Measurements from ENCODE around the gene ASL. TPM values are rescaled to one million over a fixed set of nuclear protein-coding genes. Genes with fewer than 3 reads are reported as not detected.
"Not testable (repeated sequence)": the region's sequence is repeated elsewhere in the genome, so short reads cannot be mapped to it uniquely, and the experiment has no call there.

ASL gene
- polyA plus RNA-seq, 12 donors, result 6.9 to 23.4 (median 10.2) TPM; not detected in 1

GRCh38 chr7:66116680-66117420 is 41.2 kb downstream of the ASL start:
- DNase-seq, result not testable (repeated sequence)

GRCh38 chr7:66118603-66119002 is 43.0 kb downstream of the ASL start:
- no peak for DNase-seq

- no peak for DNase-seq
Measured at GRCh38 chr7:66119245-66119850, 43.7 kb downstream of the ASL start.

- DNase-seq, result no peak
Measured at GRCh38 chr7:66123175-66123528, 47.5 kb downstream of the ASL start.

GRCh38 chr7:66124569-66124861 is 48.9 kb downstream of the ASL start:
- not testable (repeated sequence) for DNase-seq

- DNase-seq, result no peak
Measured at GRCh38 chr7:66125052-66125694, 49.6 kb downstream of the ASL start.

GRCh38 chr7:66125781-66126352 is 50.2 kb downstream of the ASL start:
- not testable (repeated sequence) for DNase-seq

- DNase-seq, result not testable (repeated sequence)
Measured at GRCh38 chr7:66127172-66127571, 51.6 kb downstream of the ASL start.

GRCh38 chr7:66138994-66139752 is 63.6 kb downstream of the ASL start:
- no peak for DNase-seq

- peak; percentile 71 for DNase-seq
Measured at GRCh38 chr7:66140924-66141323, 65.3 kb downstream of the ASL start.

- no peak for DNase-seq
Measured at GRCh38 chr7:66142334-66142733, 66.7 kb downstream of the ASL start.

GRCh38 chr7:66142996-66143395 is 67.4 kb downstream of the ASL start:
- DNase-seq, result no peak

Other genes with a start within 250 kb of the ASL start
- 10 to 100 TPM in 11 of 12 donors, not detected in 1; 20.7 to 31.4 (median 23.7) TPM for gene VKORC1L1, start 202.7 kb upstream of the ASL start, polyA plus RNA-seq (ENCODE audit: insufficient read length in 12 of 12)
- gene GUSB, start 93.6 kb upstream of the ASL start, polyA plus RNA-seq (ENCODE audit: insufficient read length in 12 of 12), result 10 to 100 TPM in 11 of 12 donors, not detected in 1; 32.1 to 59.2 (median 37.7) TPM
- gene CRCP, start 39.0 kb downstream of the ASL start, polyA plus RNA-seq (ENCODE audit: insufficient read length in 12 of 12), result 10 to 100 TPM in 11 of 12 donors, not detected in 1; 20.4 to 38.5 (median 21.7) TPM
- 10 to 100 TPM in 11 of 12 donors, not detected in 1; 12.7 to 30.2 (median 16.9) TPM for gene TPST1, start 129.5 kb downstream of the ASL start, polyA plus RNA-seq (ENCODE audit: insufficient read length in 12 of 12)